ENCODE measurements around the gene ZNF710.
"Not testable (repeated sequence)": the region's sequence is repeated elsewhere in the genome, so short reads cannot be mapped to it uniquely, and the experiment has no call there.

DNA sequence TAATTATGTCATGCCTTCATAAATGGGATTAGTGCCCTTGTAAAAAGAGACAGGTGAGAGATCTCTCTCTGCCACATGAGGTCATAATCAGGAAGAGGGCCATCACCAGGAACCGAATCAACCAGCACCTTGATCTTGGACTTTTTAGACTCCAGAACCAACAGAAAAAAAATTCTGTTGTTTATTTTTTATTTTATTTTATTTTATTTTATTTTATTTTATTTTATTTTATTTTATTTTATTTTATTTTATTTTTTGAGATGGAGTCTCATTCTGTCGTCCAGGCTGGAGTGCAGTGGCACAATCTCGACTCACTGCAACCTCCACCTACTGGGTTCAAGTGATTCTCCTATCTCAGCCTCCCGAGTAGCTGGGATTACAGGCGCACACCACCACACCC lies 106.9 kb downstream of the ZNF710 start:
- TF ChIP-seq, protein P1, sequence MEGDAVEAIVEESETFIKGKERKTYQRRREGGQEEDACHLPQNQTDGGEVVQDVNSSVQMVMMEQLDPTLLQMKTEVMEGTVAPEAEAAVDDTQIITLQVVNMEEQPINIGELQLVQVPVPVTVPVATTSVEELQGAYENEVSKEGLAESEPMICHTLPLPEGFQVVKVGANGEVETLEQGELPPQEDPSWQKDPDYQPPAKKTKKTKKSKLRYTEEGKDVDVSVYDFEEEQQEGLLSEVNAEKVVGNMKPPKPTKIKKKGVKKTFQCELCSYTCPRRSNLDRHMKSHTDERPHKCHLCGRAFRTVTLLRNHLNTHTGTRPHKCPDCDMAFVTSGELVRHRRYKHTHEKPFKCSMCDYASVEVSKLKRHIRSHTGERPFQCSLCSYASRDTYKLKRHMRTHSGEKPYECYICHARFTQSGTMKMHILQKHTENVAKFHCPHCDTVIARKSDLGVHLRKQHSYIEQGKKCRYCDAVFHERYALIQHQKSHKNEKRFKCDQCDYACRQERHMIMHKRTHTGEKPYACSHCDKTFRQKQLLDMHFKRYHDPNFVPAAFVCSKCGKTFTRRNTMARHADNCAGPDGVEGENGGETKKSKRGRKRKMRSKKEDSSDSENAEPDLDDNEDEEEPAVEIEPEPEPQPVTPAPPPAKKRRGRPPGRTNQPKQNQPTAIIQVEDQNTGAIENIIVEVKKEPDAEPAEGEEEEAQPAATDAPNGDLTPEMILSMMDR (conservative IDR thresholded peaks at IDR 0.05; ENCODE audit: low read depth in 2 of 2) = not testable (repeated sequence)
- not testable (repeated sequence) for TF ChIP-seq JUNB (IDR thresholded peaks at IDR 0.05; ENCODE audit: unreplicated experiment)
